GM19395 (cell line): ENCODE results near the gene LTA4H.
"Not testable (repeated sequence)": the region's sequence is repeated elsewhere in the genome, so short reads cannot be mapped to it uniquely, and the experiment has no call there.

Experiments used
- ATAC-seq: cut with Tn5 transposase; IDR thresholded peaks from one replicate; pipeline ENCODE4 v1.9.1; 2021; ENCODE audit warnings: mild to moderate bottlenecking, moderate library complexity; ENCODE audit not compliant: unreplicated experiment

Gene LTA4H

DNA sequence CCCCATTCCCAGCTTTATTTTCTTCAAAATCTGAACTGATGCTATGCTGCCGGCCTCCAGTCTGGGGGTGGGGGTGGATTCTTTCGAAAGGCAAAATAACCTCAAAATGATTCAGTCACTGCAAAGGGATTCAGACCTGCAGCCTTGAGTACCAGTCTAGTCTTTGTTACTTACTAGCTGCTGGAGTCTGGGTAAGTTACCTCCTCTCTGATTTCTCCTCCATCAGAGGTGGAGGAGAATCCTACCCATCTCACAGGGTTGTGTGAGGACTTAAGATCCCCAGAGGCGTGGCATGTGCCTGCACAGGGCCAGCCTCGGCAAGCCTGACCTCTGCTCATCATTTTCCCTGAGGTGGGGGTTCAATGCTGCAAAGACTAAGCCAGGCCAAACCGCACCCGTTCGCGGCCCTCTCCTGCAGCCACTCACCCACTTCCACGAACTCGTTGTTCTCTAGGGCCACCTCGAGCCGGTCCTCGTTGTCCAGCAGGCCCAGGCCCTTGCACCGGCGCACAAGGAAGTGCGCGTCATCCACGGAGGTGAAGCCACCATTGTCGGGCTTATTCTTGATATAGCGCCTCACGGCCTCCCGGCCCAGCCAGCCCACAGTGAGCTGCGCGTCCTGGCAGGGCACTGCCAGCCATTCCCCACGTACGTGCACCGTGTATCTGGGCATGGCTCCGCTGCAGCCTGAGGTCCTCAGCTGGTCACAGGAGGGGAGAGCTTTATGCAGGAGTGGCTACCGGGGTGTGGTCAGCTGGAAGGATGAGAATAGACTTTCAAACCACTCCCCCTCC, 40.0 kb downstream of the LTA4H start:
- ATAC-seq = no peak

DNA sequence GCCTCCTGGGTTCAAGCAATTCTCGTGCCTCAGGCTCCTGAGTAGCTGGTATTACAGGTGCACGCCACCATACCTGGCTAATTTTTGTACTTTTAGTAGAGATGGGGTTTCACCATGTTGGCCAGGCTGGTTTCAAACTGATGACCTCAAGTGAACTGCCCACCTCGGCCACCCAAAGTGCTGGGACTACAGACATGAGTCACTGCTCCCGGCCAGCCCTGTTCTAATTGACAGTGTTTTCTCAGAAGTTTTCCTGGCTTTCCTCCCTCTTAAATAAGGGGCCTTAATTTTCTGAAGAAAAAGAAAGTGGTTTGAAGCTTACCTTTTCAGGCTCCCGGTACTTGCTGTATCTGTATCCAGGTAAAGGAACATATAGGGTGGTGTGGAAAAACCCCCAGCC, 40.9 kb downstream of the LTA4H start:
- no peak for ATAC-seq

DNA sequence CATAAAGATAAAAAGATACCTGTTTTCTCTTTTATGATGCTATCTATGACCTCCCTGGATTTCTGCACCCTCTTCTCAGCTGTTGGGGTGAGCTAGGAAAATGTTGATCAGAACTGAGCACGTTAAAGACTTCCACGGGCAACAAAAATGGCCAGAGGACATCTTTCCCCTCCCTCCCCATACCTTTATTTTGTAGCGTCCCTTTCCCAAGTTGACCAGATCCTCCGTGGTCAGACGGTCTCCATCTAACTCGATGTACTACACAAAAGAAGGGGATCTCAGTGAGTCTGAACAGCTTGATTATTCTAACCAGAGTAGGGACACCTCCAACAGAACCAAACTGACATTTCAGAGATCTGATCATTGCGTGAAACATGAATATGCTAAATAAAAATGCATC, 41.5 kb downstream of the LTA4H start:
- ATAC-seq = no peak

DNA sequence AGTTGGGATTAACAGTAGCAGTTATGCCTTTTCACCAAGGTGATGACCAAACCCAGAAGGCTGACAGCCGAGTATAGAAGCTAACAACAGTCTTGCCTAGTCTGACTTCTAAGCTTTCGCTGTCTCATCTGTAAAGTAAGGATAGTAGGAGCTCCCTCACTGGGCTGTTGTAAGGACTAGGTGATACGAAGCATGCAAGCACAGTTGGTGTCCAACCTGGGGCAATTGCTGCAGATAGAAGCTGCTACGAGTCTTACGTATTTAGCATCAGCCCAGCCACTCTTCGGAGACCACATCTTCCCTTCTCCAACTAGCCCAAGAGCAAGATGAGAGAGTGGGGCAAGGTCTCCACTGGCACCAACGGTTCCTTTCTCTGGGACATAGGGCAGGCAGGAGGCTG, 45.3 kb downstream of the LTA4H start:
- no peak for ATAC-seq

DNA sequence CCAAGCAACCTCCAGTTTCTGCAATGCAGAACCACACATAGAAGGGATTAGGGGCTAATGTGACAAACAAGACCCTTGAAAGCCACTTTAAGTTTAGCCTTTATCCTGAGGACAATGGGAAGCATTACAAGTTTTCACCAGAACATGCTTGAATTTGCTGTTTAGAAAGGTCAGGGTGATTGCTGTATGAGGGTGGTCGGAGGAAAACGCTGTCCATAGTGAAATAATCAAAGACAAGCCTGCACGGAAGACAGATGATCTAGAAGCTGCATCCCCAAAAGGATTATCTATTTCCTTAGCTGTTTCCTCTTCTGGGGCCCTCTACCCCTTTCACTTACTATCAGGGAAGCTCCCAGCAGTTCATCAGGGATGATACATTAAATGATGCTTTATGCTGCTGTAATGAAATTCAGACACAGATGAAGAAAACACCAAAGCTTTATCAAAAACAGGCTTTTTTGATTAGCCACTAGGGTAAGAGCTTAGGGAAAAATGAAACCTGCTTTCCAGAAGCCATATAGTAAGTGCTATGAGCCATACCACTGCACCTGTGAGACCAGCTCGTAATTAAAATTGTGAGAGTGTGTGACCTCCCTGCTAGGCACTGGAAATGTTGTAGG, 45.8 kb downstream of the LTA4H start:
- ATAC-seq = no peak

DNA sequence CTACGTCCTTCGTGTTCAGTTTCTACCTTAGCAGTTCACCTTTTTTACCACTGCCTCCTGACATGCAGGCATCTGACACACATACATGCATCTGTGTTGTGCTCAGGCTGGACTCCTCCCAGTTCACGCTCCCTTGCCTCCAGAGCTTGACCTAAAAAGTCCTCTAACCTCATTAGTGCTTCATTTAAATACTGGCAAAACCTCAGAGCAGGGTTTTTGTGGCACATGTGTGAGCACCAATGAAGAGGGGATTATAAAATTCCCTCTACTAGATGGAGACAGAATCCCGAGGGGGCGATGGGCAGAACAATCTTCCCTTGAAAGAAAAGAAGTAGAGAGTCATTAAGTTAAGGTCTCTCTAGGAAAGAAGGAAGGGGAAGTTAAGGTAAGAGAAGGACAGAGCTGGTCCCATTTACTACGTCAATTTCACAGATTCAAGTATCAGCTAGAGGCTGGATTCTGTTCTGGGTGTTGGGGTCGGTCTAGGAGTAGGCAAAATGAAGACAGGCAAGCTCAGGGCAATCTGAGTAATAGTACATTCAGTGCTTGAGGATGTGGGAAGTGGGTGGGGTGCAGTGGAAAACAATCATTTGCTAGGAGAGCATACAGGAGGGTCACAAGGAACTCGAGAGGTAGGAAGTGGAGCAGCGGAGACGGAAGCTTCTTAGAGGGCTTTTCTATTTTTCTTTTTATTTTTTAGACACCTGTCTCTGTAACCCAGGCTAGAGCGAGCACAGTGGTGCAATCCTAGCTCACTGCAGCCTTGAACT, 46.7 kb downstream of the LTA4H start:
- no peak for ATAC-seq

DNA sequence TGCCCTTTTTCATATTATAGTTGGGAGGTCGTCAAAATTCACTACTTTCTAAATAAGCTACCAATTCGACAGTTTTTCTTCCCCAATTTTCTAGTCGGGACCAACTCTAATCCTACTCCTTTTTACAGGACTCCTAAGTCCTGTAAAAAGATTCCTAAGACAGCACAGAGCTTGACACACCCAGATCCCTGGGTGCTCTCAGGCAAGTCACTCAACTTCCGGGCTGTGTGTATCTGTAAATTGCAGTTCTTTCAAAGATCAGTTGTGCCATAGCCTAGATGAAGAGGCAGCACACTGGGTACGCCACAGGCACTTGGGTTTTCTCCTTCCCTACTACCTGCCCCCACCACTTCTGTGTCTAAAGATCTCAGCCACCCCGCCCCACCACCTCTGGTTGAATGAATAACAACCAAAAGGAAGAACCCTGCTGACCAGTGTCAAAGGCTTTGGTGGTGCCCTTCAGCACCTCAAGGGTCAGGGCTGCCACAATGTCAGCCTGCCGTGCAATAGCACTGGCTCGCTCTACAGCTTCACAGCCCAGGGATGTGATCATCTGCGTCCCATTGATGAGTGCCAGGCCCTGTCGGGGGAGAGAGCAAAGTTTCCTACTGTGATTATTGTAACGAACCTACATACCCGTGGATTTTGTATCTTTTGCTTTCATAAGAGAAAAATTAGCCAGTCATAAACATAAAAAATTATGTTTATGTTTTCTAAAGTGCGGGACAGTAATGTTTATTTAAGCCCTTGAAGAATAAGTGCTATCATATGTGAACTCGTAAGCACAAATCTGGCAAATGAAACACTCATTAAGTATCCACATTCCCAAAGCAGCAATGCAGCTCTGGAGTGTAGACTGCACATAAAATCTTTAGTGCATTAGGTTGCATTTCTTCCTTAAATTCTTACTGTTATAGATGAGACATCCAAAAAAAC, 48.5 kb downstream of the LTA4H start:
- ATAC-seq = no peak

DNA sequence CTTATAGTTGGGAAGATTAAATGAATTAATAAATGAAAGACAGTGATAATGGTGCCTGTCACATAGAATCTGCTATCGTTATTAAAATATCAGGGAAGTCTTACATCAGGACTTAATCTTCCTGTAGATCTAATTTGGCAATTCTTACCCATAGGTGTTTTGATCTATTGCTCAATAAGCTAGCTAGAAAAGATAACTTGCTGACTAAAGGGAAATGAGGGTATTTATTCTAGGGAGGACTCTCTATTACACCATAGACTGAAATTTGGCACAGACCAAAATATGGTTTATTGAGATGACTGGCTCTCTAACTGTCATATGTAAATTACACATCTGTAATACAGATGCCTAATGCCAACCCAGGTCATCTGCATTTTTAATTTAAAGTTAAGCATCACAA, 50.7 kb downstream of the LTA4H start:
- ATAC-seq = no peak

DNA sequence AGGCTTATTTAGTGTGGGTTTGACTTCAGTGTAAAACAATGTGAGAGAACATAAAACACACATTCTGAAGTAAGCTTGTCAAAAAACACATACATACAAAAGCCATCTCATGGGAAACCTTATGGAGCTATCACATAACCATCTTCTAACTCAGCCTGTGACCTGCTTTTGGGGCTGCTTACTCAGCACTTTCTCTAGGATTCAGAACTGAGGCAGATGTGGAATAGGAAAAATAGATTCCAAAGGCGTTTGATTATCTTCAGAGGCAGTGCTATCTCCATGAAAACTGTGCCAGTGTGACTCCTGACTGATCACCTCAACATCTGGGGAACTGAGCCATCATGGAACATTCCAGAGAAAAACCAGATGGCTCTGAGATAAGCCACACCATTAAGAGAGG, 52.8 kb downstream of the LTA4H start:
- ATAC-seq = no peak

DNA sequence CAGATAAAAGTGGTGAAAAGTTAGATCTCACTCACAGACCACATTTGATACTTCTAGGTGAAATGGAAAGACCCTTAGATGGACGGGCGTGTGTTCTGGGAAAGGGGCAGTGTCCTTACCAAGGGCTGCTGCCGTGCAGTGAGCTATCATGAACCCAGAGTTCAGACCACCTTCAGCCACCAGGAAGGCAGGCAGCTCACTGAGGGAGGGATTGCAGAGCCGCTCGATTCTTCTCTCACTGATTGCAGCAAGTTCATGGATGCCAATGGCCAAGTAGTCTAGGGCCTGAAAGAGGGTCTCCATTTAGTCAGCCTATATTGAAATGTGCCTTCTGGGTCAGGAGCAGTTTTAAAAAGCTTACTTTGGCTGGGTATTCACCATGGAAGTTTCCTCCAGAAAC, 55.0 kb downstream of the LTA4H start:
- no peak for ATAC-seq

DNA sequence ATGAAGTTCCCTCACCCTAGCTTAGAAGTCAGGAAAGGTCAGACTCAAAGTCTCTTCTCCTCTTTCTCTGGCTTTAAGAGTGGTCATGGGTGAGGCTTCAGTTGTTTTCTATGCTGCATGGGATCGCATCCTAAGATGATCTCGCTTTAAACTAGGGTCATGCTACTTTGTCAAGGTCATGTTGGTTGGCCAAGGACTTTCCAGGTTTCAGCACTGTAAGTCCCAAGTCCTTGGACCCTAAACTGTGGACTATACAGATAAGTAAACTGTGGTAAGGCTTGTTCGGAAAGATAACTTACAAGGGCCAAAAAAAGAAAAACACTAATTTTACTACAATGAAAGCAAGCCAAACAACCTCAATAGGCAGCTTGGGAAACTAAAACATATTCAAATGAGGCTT, 56.6 kb downstream of the LTA4H start:
- no peak for ATAC-seq

DNA sequence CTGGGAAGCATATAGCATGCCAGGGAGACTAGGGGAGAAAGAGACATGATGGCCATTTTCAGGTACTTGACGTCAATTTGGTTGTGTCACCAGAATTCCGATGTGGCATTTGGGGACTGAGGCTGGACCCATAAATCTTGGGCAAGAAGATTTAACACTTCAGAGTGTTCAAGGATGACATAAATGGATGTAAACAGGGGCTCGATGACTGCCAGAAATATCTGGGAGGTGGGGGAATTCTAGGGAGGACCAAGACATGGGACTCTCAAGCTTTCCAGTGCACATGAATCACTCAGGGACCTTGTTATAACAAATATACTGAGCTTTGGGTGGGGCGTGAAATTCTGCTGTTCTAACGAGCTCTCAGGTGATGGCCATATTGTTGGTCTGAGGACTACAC, 57.0 kb downstream of the LTA4H start:
- ATAC-seq = no peak

DNA sequence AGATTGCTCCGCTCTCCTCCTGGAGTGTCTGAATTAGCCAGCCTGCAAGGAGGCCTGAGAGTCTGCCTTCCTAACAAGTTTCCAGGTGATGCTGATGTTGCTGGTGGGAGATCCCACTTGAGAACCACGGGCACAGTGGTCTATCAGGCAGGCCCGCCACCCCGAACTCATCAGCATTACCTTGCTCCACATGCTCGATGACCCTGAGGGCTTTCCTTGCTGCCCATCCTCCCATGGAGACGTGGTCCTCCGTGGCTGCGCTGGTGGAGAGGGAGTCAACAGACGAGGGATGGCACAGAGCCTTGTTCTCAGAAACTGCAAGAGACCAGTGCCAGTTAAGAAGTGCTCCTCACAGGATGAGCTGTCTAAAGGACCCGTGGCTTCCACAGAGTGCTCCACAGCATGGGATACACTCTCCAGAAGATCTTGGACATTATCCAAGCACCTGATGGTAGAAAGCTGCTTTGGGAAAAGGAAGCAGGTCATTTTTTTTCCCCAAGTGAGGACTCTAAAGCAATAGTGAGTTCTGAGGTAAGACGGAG, 57.6 kb downstream of the LTA4H start:
- no peak for ATAC-seq

DNA sequence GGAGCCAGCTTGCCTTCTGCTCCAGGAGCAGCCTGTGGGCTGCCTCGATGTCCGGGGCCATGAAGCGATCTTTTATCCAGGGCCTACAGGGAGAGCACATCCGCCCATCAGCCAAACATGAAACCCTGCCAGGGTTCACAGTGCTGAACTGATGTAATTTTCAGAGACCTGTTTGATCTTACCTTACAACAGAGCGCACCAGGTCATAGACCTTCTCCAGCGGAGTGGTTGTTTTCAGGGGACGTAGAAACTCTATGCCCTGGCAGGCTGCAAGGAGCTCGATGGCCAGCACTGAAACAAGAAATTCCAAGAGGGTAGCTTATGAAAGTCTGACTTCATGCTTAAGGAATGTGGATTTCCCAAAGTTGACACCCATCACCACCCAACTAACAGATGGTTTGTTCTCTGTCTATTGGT, 59.0 kb downstream of the LTA4H start:
- ATAC-seq = no peak

DNA sequence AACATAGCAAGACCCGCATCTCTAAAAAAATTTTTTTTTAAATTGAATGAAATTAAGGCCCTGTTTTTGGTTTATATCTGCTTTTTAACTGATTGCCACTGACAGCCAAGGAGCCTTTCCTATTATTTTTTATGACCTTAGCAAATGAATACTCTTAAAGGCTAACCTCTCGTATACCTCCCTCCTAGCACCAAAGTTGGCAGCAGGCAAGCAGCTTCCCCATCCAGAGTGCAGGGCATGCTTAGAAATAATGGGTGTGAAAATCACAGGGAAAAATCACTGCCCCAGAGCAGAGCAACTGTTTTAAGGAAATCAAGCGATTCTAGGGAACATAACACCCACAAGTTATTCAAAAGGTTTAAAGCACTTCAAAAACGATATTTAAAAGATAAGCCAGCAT, 59.9 kb downstream of the LTA4H start:
- ATAC-seq = no peak

DNA sequence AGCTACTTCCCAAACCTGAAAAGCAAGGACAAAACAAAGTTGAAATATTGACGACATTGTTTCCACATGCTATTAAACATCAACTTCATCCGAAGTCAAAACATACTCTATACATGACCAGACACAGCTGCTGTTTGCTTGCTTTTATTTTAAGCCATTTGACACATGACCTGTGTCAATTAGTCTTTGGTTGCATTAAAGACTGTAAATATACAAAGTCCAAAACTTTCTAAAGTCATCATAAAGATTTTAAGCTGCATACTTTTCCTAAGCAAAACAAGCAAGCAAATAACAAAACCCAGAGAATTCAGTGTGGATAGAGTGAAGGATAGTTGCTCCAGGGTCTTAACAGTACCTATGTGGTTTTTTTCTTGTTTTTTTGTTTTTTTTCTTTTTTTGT, 61.0 kb downstream of the LTA4H start:
- no peak for ATAC-seq

DNA sequence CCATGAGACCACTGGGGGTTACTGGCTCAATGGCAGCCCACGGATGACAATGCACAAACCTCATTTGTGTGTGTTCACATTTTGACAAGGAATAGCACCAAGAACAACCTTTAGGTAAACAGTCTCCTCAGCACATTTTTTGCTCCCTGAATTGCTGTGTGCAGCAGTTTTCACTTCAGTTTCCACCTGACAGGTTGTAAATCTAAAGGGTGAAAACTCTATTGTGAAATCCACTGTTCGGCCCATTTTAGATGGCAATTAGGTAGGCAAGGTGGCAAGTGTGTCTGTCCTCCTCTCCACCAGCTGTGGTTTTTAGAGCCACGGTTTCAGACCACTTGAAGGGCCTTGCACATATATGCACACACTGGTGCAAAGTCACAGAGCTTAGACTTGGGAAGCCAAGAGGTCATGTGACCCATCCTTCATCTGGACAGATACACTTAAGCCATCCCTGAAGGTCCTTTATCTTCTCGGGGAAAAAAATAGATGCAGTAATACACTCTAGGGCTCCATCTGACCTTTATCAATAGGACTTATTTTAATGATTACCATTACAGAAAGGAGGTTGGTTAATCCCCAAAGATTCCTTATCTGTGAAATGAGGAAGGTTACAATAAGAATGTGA, 62.4 kb downstream of the LTA4H start:
- no peak for ATAC-seq

DNA sequence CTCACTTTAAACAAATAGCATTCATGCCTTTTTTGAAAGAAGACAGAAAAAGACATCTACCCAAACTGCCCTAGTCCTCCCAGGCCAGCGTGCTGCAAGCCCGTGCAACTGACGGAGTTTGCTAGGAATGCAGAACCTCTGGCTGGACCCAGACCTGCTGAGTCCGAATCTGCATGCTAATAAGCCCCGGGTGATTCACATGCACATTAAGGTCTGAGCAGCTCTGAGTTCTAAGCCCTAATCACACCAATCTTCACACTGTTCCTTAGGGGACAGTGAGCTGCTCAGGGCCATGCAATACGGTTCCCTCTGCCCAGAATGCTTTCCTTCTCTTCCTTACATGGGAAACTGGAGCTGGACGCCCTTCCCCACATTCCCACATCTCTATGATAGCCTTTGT, 64.5 kb downstream of the LTA4H start:
- no peak for ATAC-seq

DNA sequence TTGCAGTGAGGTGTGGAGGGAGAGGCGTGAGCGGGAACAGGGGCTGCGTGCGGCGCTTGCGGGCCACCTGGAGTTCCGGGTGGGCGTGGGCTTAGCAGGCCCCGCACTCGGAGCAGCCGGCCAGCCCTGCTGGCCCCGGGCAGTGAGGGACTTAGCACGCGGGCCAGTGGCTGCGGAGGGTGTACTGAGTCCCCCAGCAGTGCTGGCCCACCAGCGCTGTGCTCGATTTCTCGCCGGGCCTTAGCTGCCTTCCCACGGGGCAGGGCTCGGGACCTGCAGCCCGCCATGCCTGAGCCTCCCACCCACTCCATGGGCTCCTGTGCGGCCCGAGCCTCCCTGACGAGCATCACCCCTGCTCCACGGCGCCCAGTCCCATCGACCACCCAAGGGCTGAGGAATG, 66.3 kb downstream of the LTA4H start:
- ATAC-seq = not testable (repeated sequence)

DNA sequence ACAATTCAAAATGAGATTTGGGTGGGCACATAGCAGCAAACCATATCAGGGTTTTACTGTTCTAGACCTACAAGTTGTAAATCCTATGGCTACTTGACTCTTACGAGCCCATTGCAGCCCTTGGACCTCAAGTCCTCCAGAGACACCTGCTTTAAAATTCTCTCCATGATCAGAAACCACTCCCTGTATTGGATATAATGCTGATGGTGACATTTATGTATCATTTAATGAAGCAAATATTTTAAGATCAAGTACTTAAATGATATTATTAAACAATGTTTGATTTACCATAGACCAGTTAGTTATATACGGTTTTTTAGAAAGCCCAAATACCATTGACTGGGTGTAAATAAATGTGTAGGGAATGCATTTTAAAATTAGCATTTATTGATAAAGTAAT, 68.1 kb downstream of the LTA4H start:
- ATAC-seq = no peak
